GM10266 (cell line): ENCODE results near the gene ZNF248.

Experiments
- DNase-seq: peaks from one replicate; pipeline ENCODE4 v3.0.0; 2012; ENCODE audit errors: extremely low spot score
- CTCF ChIP-seq: IDR thresholded peaks from 2 replicates; pipeline ENCODE4 v1.5.1; 2012; ENCODE audit warnings: mild to moderate bottlenecking, low read depth; ENCODE audit not compliant: control insufficient read depth, insufficient read depth; ENCODE audit errors: missing control alignments

Gene ZNF248

GRCh38 chr10:37821237-37821636 is 36.2 kb downstream of the ZNF248 start:
- no peak for TF ChIP-seq CTCF
- DNase-seq = no peak

DNA sequence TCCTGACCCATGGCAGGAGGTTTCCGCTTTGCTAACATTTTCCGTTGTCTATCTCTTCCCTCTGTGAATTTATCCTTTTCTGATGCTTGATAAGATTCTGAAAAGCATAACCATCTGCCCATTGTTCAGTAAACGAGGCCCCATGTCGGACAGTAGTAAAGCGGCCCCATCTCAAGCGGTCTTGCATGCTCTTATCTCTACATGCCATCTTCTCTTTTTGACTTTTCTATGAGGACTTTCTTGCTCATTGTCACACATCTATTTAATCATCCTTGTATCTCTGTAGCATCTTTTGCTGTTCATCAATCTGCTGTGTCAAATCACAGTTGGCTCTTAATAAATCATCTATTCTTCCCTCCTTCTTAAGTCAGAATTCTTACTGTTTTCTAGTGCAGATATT is 37.6 kb downstream of the ZNF248 start:
- TF ChIP-seq CTCF = no peak
- no peak for DNase-seq

- no peak for TF ChIP-seq CTCF
- DNase-seq = no peak
These were observed 41.1 kb downstream of the ZNF248 start for GRCh38 chr10:37816290-37816689.

- no peak for TF ChIP-seq CTCF
- no peak for DNase-seq
These were observed 43.6 kb downstream of the ZNF248 start for GRCh38 chr10:37813763-37814162.

DNA sequence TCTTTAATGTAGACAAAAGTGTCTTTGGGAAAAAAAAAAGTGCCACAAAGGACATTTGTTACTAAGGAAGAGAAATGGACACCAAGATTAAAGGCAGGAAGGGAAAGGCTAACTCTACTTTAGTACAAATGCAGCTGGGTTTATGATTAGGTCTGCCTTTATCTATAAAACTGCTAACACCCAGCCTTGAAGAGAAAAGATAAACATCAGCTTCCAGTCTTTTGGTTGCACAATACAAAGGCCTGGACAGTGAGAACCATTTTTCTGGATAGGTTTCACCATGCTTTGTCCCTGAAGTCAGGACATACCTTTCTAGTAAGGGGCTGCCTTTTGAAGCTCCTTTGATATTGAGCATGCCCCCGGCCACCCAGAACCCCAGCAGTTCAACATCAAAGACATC is 45.1 kb downstream of the ZNF248 start:
- DNase-seq = no peak
- TF ChIP-seq CTCF = no peak

- no peak for TF ChIP-seq CTCF
- no peak for DNase-seq
These were observed 54.1 kb downstream of the ZNF248 start for GRCh38 chr10:37803269-37803668.

- no peak for DNase-seq
- no peak for TF ChIP-seq CTCF
These were observed 55.9 kb downstream of the ZNF248 start for GRCh38 chr10:37801557-37801956.
